Tibial nerve (tissue), 4 donors: Measurements from ENCODE around the gene THRAP3.

Source experiments
- EP300 ChIP-seq, 2 donors: sonication (generic); formaldehyde crosslinking; IDR thresholded peaks; one replicate each; pipeline ENCODE4 v1.6.1; 2017; ENCODE audit warnings: antibody characterized with exemption in 2 of 2, mild to moderate bottlenecking in 1 of 2
- POLR2A ChIP-seq, 2 donors: fragments of 450-650 bp; IDR thresholded peaks; one replicate each; pipeline ENCODE4 v1.6.1; 2017; ENCODE audit warnings: antibody characterized with exemption in 2 of 2, mild to moderate bottlenecking in 2 of 2, moderate library complexity in 2 of 2
- TF ChIP-seq, protein P1 (sequence below), 5 experiments: fragments of 200-600 bp in 3 of 5; fragments of 450-650 bp in 2 of 5; sonication (generic) in 3 of 5; IDR thresholded peaks; one replicate each; pipeline ENCODE4 v1.5.1; 2016 to 2019; ENCODE audit warnings: antibody characterized with exemption in 5 of 5, mild to moderate bottlenecking in 3 of 5, moderate library complexity in 2 of 5

DNA sequence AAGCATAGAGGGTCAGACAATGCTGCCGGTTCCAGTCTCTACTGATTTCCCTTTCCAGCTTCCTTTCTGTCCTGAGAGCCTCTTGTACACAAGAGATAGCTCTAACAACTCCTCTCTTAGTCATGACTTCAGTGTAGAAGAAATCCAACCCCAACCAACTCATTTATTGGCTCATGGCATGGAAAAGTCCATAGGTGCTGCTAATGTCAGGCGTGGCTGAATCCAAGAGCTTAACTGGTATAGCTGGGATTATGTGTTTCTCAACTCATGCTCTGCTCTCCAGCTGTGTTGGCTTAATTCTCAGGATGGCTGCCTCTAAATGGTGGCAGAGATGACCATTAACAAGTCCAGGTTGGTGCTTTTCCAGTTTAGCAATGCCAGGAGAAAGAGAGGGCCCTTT lies 12.4 kb upstream of the THRAP3 start:
- TF ChIP-seq EP300 (IDR thresholded peaks at IDR 0.05), result no peak
- TF ChIP-seq, protein P1, sequence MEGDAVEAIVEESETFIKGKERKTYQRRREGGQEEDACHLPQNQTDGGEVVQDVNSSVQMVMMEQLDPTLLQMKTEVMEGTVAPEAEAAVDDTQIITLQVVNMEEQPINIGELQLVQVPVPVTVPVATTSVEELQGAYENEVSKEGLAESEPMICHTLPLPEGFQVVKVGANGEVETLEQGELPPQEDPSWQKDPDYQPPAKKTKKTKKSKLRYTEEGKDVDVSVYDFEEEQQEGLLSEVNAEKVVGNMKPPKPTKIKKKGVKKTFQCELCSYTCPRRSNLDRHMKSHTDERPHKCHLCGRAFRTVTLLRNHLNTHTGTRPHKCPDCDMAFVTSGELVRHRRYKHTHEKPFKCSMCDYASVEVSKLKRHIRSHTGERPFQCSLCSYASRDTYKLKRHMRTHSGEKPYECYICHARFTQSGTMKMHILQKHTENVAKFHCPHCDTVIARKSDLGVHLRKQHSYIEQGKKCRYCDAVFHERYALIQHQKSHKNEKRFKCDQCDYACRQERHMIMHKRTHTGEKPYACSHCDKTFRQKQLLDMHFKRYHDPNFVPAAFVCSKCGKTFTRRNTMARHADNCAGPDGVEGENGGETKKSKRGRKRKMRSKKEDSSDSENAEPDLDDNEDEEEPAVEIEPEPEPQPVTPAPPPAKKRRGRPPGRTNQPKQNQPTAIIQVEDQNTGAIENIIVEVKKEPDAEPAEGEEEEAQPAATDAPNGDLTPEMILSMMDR (IDR thresholded peaks at IDR 0.05), result no peak
- TF ChIP-seq POLR2A (IDR thresholded peaks at IDR 0.05), result no peak
